Upper lobe of right lung (tissue), 1 donor: ENCODE measurements around the gene PHF20. TPM values are rescaled to one million over a fixed set of nuclear protein-coding genes. Genes with fewer than 3 reads are reported as not detected.
"Not testable (repeated sequence)": the region's sequence is repeated elsewhere in the genome, so short reads cannot be mapped to it uniquely, and the experiment has no call there.

Source experiments
- ATAC-seq: fragments of 200-7000 bp; cut with Tn5 transposase; one replicate; pipeline ENCODE4 v1.9.1; 2020; ENCODE audit warnings: mild to moderate bottlenecking, moderate library complexity
- DNase-seq: peaks from one replicate; pipeline ENCODE4 v3.0.0-alpha.2; 2020
- H3K27ac ChIP-seq: fragments of 200-600 bp; one replicate; pipeline ENCODE4 v1.8.0; 2022
- H3K27me3 ChIP-seq: fragments of 200-600 bp; one replicate; pipeline ENCODE4 v1.8.0; 2022; ENCODE audit warnings: mild to moderate bottlenecking
- H3K36me3 ChIP-seq: fragments of 200-600 bp; one replicate; pipeline ENCODE4 v1.8.0; 2022
- H3K4me1 ChIP-seq: fragments of 200-600 bp; one replicate; pipeline ENCODE4 v1.8.0; 2022
- H3K4me3 ChIP-seq: fragments of 200-600 bp; one replicate; pipeline ENCODE4 v1.8.0; 2022; ENCODE audit warnings: mild to moderate bottlenecking
- H3K9me3 ChIP-seq: fragments of 200-600 bp; one replicate; pipeline ENCODE4 v1.8.0; 2022
- CTCF ChIP-seq: fragments of 200-600 bp; IDR thresholded peaks from one replicate; pipeline ENCODE4 v1.8.0; 2022; ENCODE audit warnings: antibody characterized with exemption
- intact Hi-C: fragments of 100-400 bp; cut with DNase I; formaldehyde crosslinking; loops from one replicate; pipeline ENCODE4 v1.11.0; 2022
- total RNA-seq: library from RNA; stranded (reverse); fragmentation: NEBNext Ultra II Directional; extraction: Animal tissue kit (Norgen Biotek cat#: 25700); gene quantifications from one replicate; pipeline ENCODE4 v1.2.1, GENCODE V29; 2021
- donor health status: DM: no; HTN: yes; CAD: no; lungs with severe emphysema.

The PHF20 gene
- total RNA-seq, 1 donor from 2014 or later = 56.5 TPM

GRCh38 chr20:35762461-35762860 lies 9.4 kb upstream of the PHF20 start:
- H3K4me1 ChIP-seq = peaks cover 6% of the 10 kb centered on the region
- no peak for ATAC-seq
- no peak overlapping the region for H3K27ac ChIP-seq
- H3K9me3 ChIP-seq = no peaks in the 10 kb centered on the region
- no peak for DNase-seq
- no peaks in the 10 kb centered on the region for H3K36me3 ChIP-seq
- H3K27me3 ChIP-seq = no peaks in the 10 kb centered on the region
- TF ChIP-seq CTCF = no peak
- H3K4me3 ChIP-seq = no peak overlapping the region
- intact Hi-C loops = no loop called here

GRCh38 chr20:35764936-35765335 lies 6.9 kb upstream of the PHF20 start:
- H3K36me3 ChIP-seq, intact Hi-C loops, DNase-seq, H3K27ac ChIP-seq, H3K4me3 ChIP-seq, H3K9me3 ChIP-seq, ATAC-seq, H3K27me3 ChIP-seq: not testable (repeated sequence)
- H3K4me1 ChIP-seq = peaks cover 30% of the 10 kb centered on the region

- H3K36me3 ChIP-seq = no peaks in the 10 kb centered on the region
Observed at GRCh38 chr20:35766843-35767242, 5.0 kb upstream of the PHF20 start.

GRCh38 chr20:35767683-35768481 lies 3.9 kb upstream of the PHF20 start:
- Histone ChIP-seq H3K27me3 (no peaks in the 10 kb centered on the region), H3K36me3 (no peaks in the 10 kb centered on the region), H3K9me3 (no peaks in the 10 kb centered on the region), H3K4me3 (no peak overlapping the region), H3K27ac (peak overlapping the region; percentile 93), H3K4me1 (peaks cover 48% of the 10 kb centered on the region)
- TF ChIP-seq CTCF = no peak
- ATAC-seq = peak; percentile 38
- intact Hi-C loops = no loop called here
- peak; percentile 66 for DNase-seq

More at GRCh38 chr20:35766843-35767242, 5.0 kb upstream of the PHF20 start:
- no peaks in the 10 kb centered on the region for H3K9me3 ChIP-seq
- no peak overlapping the region for H3K4me3 ChIP-seq
- DNase-seq (no peak), ATAC-seq (no peak)
- TF ChIP-seq CTCF = no peak
- no peaks in the 10 kb centered on the region for H3K27me3 ChIP-seq
- intact Hi-C loops = no loop called here
- peaks cover 46% of the 10 kb centered on the region for H3K4me1 ChIP-seq
- H3K27ac ChIP-seq = peak overlapping the region; percentile 93

GRCh38 chr20:35768731-35769664 lies 2.8 kb upstream of the PHF20 start:
- Histone ChIP-seq H3K9me3 (no peaks in the 10 kb centered on the region), H3K4me3 (no peak overlapping the region), H3K4me1 (peaks cover 55% of the 10 kb centered on the region), H3K27me3 (no peaks in the 10 kb centered on the region), H3K27ac (peak overlapping the region; percentile 93), H3K36me3 (no peaks in the 10 kb centered on the region)
- intact Hi-C loops = no loop called here
- DNase-seq (peak; percentile 95), ATAC-seq (peak; percentile 62)
- no peak for TF ChIP-seq CTCF

GRCh38 chr20:35771367-35771688 lies 487 bp upstream of the PHF20 start:
- peak overlapping the region; percentile 21 for H3K4me3 ChIP-seq
- peaks cover 60% of the 10 kb centered on the region for H3K4me1 ChIP-seq
- no peak for ATAC-seq
- H3K36me3 ChIP-seq = no peaks in the 10 kb centered on the region
- no peaks in the 10 kb centered on the region for H3K27me3 ChIP-seq
- H3K9me3 ChIP-seq = no peaks in the 10 kb centered on the region
- no peak for TF ChIP-seq CTCF
- DNase-seq = no peak
- intact Hi-C loops = no loop called here
- H3K27ac ChIP-seq = peak overlapping the region; percentile 93
